Psoas muscle (tissue), 8 donors: ENCODE data around the gene PCK2. TPM values are rescaled to one million over a fixed set of nuclear protein-coding genes. Genes with fewer than 3 reads are reported as not detected.

Experiments used
- ATAC-seq, 4 donors: fragments of 200-7000 bp; cut with Tn5 transposase; one replicate each; pipeline ENCODE4 v1.9.1; 2020; ENCODE audit warnings: moderate library complexity in 3 of 4, mild to moderate bottlenecking in 2 of 4
- DNase-seq, 2 donors: peaks; one replicate each; pipeline ENCODE4 v3.0.0-alpha.2; 2020
- H3K27ac ChIP-seq: fragments of 200-600 bp; one replicate; pipeline ENCODE4 v1.8.0; 2022
- H3K27me3 ChIP-seq, 3 donors: fragments of 200-600 bp in 1 of 3; one replicate each; pipeline versions ENCODE4 v1.6.1 to v1.8.0; 2013 to 2022; ENCODE audit warnings: low read length in 2 of 3, mild to moderate bottlenecking in 2 of 3, moderate library complexity in 1 of 3; ENCODE audit not compliant: insufficient read depth in 3 of 3
- H3K36me3 ChIP-seq, 2 donors: fragments of 200-600 bp in 1 of 2; one replicate each; pipeline versions ENCODE4 v1.6.1 to v1.8.0; 2013 to 2022; ENCODE audit warnings: low read depth in 1 of 2, mild to moderate bottlenecking in 1 of 2, moderate library complexity in 1 of 2; ENCODE audit not compliant: insufficient read depth in 1 of 2
- H3K4me1 ChIP-seq: fragments of 200-600 bp; one replicate; pipeline ENCODE4 v1.8.0; 2022
- H3K4me3 ChIP-seq: fragments of 200-600 bp; one replicate; pipeline ENCODE4 v1.8.0; 2022; ENCODE audit warnings: mild to moderate bottlenecking
- H3K9me3 ChIP-seq: fragments of 200-600 bp; one replicate; pipeline ENCODE4 v1.8.0; 2022
- WGBS, 3 donors: extraction: QIAGEN DNeasy Blood & Tissue Kit; methylation state at CpG; one replicate each; pipeline versions ENCODE4 v1.1.6 to v1.1.7; 2013; 5-methylcytosine and 5-hydroxymethylcytosine counted together
- intact Hi-C, 2 donors: fragments of 100-400 bp; cut with DNase I; formaldehyde crosslinking; loops; one replicate each; pipeline versions ENCODE4 v1.11.0 to v1.14.2; 2022
- polyA plus RNA-seq, 3 donors: library from polyadenylated mRNA; stranded (reverse); fragments of 200-250 nt; gene quantifications; one replicate each; pipeline ENCODE4 v1.2.3, GENCODE V29; 2013
- total RNA-seq, 4 donors: library from RNA; stranded (reverse); fragmentation: NEBNext Ultra II Directional in 2 of 4; extraction: Animal tissue kit (Norgen Biotek cat#: 25700) in 2 of 4; gene quantifications; one replicate each; pipeline versions ENCODE4 v1.2.1 to v1.2.4, GENCODE V29; 2021 to 2023
- TF ChIP-seq, protein P1 (sequence below): fragments of 200-600 bp; IDR thresholded peaks from one replicate; pipeline ENCODE4 v1.8.0; 2022; ENCODE audit warnings: antibody characterized with exemption
- donor health status: healthy with polysubstance abuse.
- donor health status: DM: no; HTN: no; CAD: no; lungs with moderate emphysema.
- donor health status: Bipolar disorder and iron deficiency.
- donor health status: healthy.
- donor health status: DM: yes; HTN: yes; CAD: no.
- donor health status: DM: no; HTN: no; CAD: no.
- donor health status: DM: no; HTN: no; CAD: no.
- donor health status: DM: yes; HTN: yes; CAD: no.

Gene PCK2
- total and polyA plus RNA-seq, 7 donors, result 2.0 to 4.5 (median 2.4) TPM

DNA sequence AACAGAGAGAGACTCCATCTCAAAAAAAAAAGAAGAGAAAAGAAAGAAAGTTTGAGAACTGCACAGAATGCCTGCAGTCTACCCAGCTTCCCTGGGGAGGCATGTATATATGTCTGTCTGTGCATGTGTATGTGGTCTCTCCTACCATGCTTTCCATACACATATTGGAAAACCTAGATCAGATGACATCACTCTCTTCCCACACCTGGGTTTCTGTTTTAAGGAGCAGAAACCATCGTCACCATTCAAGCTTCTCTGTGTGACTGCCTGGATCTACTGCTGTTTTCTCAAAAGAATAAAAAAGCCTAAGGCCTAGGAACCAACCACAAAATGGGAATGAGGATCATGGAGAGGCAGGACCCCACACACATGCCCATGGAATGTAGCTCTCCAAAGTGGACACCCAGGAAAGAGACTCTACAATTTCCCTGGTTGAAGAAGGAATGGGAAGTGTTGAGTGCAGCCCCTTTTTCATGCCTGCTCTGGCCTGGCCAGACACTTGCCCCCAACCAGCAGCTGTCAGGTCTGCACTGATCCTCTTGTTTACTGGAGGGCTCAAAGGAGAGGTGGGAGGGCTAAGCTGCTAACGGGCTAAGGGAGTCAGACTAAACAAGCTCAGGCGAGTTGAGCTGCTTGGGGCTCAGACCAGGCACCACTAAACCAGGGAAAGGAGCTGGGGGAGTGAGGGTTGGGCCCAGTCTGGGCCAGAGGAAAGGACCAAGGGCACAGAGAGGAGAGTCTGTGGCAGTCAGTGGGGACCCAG is 7.7 kb upstream of the PCK2 start:
- no peaks in the 10 kb centered on the region for H3K36me3 ChIP-seq
- ATAC-seq (no peak), DNase-seq (no peak)
- H3K4me1 ChIP-seq, result peaks cover 2% of the 10 kb centered on the region
- WGBS, 3 donors, result 74 to 90% (median 82%) methylated on average over 3 of the region's 3 CpGs
- no peak overlapping the region for H3K27ac ChIP-seq
- no peak overlapping the region for H3K4me3 ChIP-seq
- TF ChIP-seq, protein P1, sequence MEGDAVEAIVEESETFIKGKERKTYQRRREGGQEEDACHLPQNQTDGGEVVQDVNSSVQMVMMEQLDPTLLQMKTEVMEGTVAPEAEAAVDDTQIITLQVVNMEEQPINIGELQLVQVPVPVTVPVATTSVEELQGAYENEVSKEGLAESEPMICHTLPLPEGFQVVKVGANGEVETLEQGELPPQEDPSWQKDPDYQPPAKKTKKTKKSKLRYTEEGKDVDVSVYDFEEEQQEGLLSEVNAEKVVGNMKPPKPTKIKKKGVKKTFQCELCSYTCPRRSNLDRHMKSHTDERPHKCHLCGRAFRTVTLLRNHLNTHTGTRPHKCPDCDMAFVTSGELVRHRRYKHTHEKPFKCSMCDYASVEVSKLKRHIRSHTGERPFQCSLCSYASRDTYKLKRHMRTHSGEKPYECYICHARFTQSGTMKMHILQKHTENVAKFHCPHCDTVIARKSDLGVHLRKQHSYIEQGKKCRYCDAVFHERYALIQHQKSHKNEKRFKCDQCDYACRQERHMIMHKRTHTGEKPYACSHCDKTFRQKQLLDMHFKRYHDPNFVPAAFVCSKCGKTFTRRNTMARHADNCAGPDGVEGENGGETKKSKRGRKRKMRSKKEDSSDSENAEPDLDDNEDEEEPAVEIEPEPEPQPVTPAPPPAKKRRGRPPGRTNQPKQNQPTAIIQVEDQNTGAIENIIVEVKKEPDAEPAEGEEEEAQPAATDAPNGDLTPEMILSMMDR, result no peak
- intact Hi-C loops, result no loop called here
- H3K27me3 ChIP-seq, result no peaks in the 10 kb centered on the region
- H3K9me3 ChIP-seq, result no peaks in the 10 kb centered on the region

GRCh38 chr14:24087004-24087403 is 7.1 kb upstream of the PCK2 start:
- Histone ChIP-seq H3K36me3 (no peaks in the 10 kb centered on the region), H3K27ac (no peak overlapping the region), H3K9me3 (no peaks in the 10 kb centered on the region), H3K4me1 (no peaks in the 10 kb centered on the region), H3K27me3 (no peaks in the 10 kb centered on the region), H3K4me3 (no peak overlapping the region)
- 84 to 87% (median 85%) methylated on average over 1 of the region's 1 CpG for WGBS, 3 donors
- DNase-seq (no peak), ATAC-seq (no peak)
- intact Hi-C loops, result no loop called here
- TF ChIP-seq, protein P1, result no peak

DNA sequence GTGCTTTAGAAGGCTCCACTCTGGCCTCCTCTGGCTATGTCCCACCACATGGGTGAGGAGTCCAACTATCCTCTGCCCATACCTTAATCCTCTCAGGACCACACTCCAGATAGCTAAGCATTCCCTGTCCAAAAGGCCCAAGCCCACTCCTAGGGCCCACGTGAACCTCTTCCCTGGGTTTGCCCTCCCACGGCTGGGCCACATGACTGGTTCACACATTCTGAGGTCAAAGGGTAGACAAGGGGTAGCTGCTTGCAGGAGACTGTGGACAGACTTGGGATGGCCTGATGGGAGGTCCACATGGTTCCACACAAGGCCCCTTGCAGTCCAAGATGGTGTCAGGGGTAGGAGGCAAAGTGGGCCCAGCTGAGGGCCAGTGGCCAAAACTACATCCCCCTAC is 6.0 kb upstream of the PCK2 start:
- Histone ChIP-seq H3K36me3 (no peaks in the 10 kb centered on the region), H3K27ac (no peak overlapping the region), H3K9me3 (no peaks in the 10 kb centered on the region), H3K4me3 (no peak overlapping the region), H3K4me1 (no peaks in the 10 kb centered on the region), H3K27me3 (no peaks in the 10 kb centered on the region)
- TF ChIP-seq, protein P1, result no peak
- WGBS, 3 donors, result 84 to 90% (median 88%) methylated on average over 2 of the region's 2 CpGs
- no peak for DNase-seq
- no peak for ATAC-seq
- intact Hi-C loops, result no loop called here

GRCh38 chr14:24089890-24090289 is 4.2 kb upstream of the PCK2 start:
- intact Hi-C loops, result loop anchor here (1.0 to 10.0 kb wide), 5 partner anchors 31 to 115 kb away; no protein-coding TSS in a partner anchor
- TF ChIP-seq, protein P1, result no peak
- no peak for DNase-seq

DNA sequence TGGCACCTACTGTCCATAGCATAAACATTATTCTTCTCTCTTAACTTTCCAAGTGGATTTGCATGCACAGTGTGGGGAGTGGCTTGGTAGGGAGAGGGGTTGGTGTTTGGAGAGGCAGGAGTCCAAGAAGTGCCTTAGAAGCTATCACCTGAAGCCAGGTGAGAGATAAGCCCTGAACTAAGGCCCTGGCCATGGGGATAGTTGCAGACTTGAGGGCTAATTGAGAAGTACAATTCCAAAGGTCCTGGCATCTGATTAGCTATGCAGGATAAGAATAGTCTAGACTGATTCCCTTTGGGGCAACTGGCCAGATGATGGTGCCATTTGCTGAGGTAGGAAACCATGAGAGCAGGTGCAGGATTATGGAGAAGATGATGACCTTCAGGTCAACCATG is 2.0 kb upstream of the PCK2 start:
- DNase-seq (no peak), ATAC-seq (no peak)
- intact Hi-C loops, result loop anchor here in 1 of 2 donors (5.0 to 10.0 kb wide), 2 partner anchors 80 to 117 kb away; no protein-coding TSS in a partner anchor
- TF ChIP-seq, protein P1, result no peak
- no peaks in the 10 kb centered on the region for H3K9me3 ChIP-seq
- no peak overlapping the region for H3K27ac ChIP-seq
- no peaks in the 10 kb centered on the region for H3K36me3 ChIP-seq
- no peak overlapping the region for H3K4me3 ChIP-seq
- no peaks in the 10 kb centered on the region for H3K27me3 ChIP-seq
- peaks cover 6% of the 10 kb centered on the region for H3K4me1 ChIP-seq

More at GRCh38 chr14:24089890-24090289, 4.2 kb upstream of the PCK2 start:
- Histone ChIP-seq H3K4me3 (no peak overlapping the region), H3K36me3 (no peaks in the 10 kb centered on the region), H3K27ac (no peak overlapping the region), H3K4me1 (peaks cover 3% of the 10 kb centered on the region), H3K27me3 (no peaks in the 10 kb centered on the region), H3K9me3 (no peaks in the 10 kb centered on the region)
- WGBS, 3 donors, result 88 to 92% (median 92%) methylated on average over 4 to 6 of the region's 6 CpGs
- no peak for ATAC-seq
